Astrocyte of the spinal cord (primary cell): ENCODE results near the gene TLK2.

ENCODE experiments used
- DNase-seq: peaks from one replicate; pipeline ENCODE4 v3.0.0; 2011; ENCODE audit warnings: low read depth, low spot score
- H3K4me3 ChIP-seq: 2 replicates; pipeline ENCODE4 v1.5.1; 2011; ENCODE audit warnings: low read depth, mild to moderate bottlenecking, low read length, moderate library complexity
- in situ Hi-C: cut with HindIII; loops from 2 replicates; pipeline ENCODE4 v1.10.0; 2017; ENCODE audit warnings: low sequenced_read_pairs
- TF ChIP-seq, protein P1 (sequence below): IDR thresholded peaks from 2 replicates; pipeline ENCODE4 v1.5.1; 2012; ENCODE audit warnings: low read depth, mild to moderate bottlenecking, low read length, inconsistent platforms

Gene TLK2

GRCh38 chr17:62637809-62638208 lies 159.2 kb downstream of the TLK2 start:
- TF ChIP-seq, protein P1, sequence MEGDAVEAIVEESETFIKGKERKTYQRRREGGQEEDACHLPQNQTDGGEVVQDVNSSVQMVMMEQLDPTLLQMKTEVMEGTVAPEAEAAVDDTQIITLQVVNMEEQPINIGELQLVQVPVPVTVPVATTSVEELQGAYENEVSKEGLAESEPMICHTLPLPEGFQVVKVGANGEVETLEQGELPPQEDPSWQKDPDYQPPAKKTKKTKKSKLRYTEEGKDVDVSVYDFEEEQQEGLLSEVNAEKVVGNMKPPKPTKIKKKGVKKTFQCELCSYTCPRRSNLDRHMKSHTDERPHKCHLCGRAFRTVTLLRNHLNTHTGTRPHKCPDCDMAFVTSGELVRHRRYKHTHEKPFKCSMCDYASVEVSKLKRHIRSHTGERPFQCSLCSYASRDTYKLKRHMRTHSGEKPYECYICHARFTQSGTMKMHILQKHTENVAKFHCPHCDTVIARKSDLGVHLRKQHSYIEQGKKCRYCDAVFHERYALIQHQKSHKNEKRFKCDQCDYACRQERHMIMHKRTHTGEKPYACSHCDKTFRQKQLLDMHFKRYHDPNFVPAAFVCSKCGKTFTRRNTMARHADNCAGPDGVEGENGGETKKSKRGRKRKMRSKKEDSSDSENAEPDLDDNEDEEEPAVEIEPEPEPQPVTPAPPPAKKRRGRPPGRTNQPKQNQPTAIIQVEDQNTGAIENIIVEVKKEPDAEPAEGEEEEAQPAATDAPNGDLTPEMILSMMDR, result no peak
- H3K4me3 ChIP-seq, result no peak overlapping the region
- no peak for DNase-seq
- in situ Hi-C loops, result no loop called here

DNA sequence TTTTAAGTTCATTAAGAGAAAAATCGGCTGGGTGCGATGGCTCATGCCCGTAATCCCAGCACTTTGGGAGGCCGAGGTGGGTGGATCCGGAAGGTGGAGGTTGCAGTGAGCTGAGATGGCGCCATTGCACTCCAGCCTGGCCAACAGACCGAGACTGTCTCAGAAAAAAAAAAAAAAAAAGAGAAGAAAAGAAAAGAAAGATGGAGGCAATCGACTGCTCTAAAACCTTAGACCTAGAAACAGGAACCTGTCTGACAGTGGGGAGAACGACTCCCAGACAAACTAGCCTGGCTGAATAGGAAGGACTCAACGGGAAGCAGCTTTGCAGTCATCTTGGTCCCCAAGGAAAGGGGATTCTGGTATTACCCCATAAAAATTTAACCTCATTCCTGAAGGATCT lies 162.5 kb downstream of the TLK2 start:
- in situ Hi-C loops, result no loop called here
- no peak overlapping the region for H3K4me3 ChIP-seq
- DNase-seq, result no peak
- TF ChIP-seq, protein P1, result no peak

- TF ChIP-seq, protein P1, result no peak
- no peak overlapping the region for H3K4me3 ChIP-seq
- in situ Hi-C loops, result no loop called here
- DNase-seq, result no peak
These were observed 163.3 kb downstream of the TLK2 start for GRCh38 chr17:62641951-62642350.

- TF ChIP-seq, protein P1, result no peak
- in situ Hi-C loops, result no loop called here
- no peak overlapping the region for H3K4me3 ChIP-seq
- no peak for DNase-seq
These were observed 164.9 kb downstream of the TLK2 start for GRCh38 chr17:62643496-62643895.

- TF ChIP-seq, protein P1, result no peak
- no peak overlapping the region for H3K4me3 ChIP-seq
- DNase-seq, result no peak
- in situ Hi-C loops, result no loop called here
These were observed 166.0 kb downstream of the TLK2 start for GRCh38 chr17:62644487-62645173.

- TF ChIP-seq, protein P1, result no peak
- no peak overlapping the region for H3K4me3 ChIP-seq
- DNase-seq, result no peak
- in situ Hi-C loops, result no loop called here
These were observed 169.8 kb downstream of the TLK2 start for GRCh38 chr17:62648251-62648955.
